GM21360 (cell line): Measurements from ENCODE around the gene MINDY3.

Source experiments
- ATAC-seq: cut with Tn5 transposase; IDR thresholded peaks from one replicate; pipeline ENCODE4 v1.9.1; 2021; ENCODE audit warnings: mild to moderate bottlenecking, moderate library complexity; ENCODE audit not compliant: unreplicated experiment

The MINDY3 gene

GRCh38 chr10:15739254-15739970, 120.9 kb downstream of the MINDY3 start:
- ATAC-seq, result no peak

- ATAC-seq, result no peak
Observed at GRCh38 chr10:15738270-15738925, 121.9 kb downstream of the MINDY3 start.

GRCh38 chr10:15737656-15738055, 122.7 kb downstream of the MINDY3 start:
- no peak for ATAC-seq

GRCh38 chr10:15735763-15736162, 124.5 kb downstream of the MINDY3 start:
- no peak for ATAC-seq

- ATAC-seq, result no peak
Observed at GRCh38 chr10:15730341-15730740, 130.0 kb downstream of the MINDY3 start.

- no peak for ATAC-seq
Observed at GRCh38 chr10:15729890-15730289, 130.4 kb downstream of the MINDY3 start.
